SH-SY5Y (cell line): Measurements from ENCODE around the gene SPAG4.

Source experiments
- GATA2 ChIP-seq: IDR thresholded peaks from 2 replicates; pipeline ENCODE4 v1.6.1; 2011; ENCODE audit warnings: mild to moderate bottlenecking, low read depth, low read length
- GATA3 ChIP-seq: IDR thresholded peaks from 2 replicates; pipeline ENCODE4 v1.6.1; 2011; ENCODE audit warnings: low read depth, mild to moderate bottlenecking, low read length, moderate library complexity

SPAG4 gene

GRCh38 chr20:35665949-35666288 lies 50.3 kb downstream of the SPAG4 start:
- TF ChIP-seq GATA2 (no peak), GATA3 (no peak)

- no peak for TF ChIP-seq GATA3
- TF ChIP-seq GATA2 = no peak
These were observed 53.6 kb downstream of the SPAG4 start for GRCh38 chr20:35669221-35669620.

GRCh38 chr20:35669681-35670080 lies 54.1 kb downstream of the SPAG4 start:
- TF ChIP-seq GATA3 = no peak
